Dendritic cell treated with granulocyte-macrophage colony-stimulating factor and Interleukin-4, amounts not matched to agents 40 ng/mL and 50 ng/mL, for 4 days (primary cell): Measurements from ENCODE around the gene MUC5B.
A peak's percentile ranks its signal among the peaks of the same experiment; 100 is the strongest.
"Not testable (repeated sequence)": the region's sequence is repeated elsewhere in the genome, so short reads cannot be mapped to it uniquely, and the experiment has no call there.

Experiments used
- H3K27ac Mint-ChIP-seq: one replicate; pipeline ENCODE4 v1.8.0; 2022; ENCODE audit warnings: mild to moderate bottlenecking, mixed read lengths
- H3K27me3 Mint-ChIP-seq: one replicate; pipeline ENCODE4 v1.8.0; 2022; ENCODE audit warnings: mild to moderate bottlenecking, mixed read lengths
- H3K36me3 Mint-ChIP-seq: one replicate; pipeline ENCODE4 v1.8.0; 2022; ENCODE audit warnings: low read depth, mixed read lengths
- H3K4me1 Mint-ChIP-seq: one replicate; pipeline ENCODE4 v1.8.0; 2022; ENCODE audit warnings: low read depth, mixed read lengths
- H3K4me3 Mint-ChIP-seq: one replicate; pipeline ENCODE4 v1.8.0; 2022; ENCODE audit warnings: mild to moderate bottlenecking, moderate library complexity, mixed read lengths
- H3K9me3 Mint-ChIP-seq: one replicate; pipeline ENCODE4 v1.8.0; 2022; ENCODE audit warnings: mixed read lengths
- intact Hi-C: fragments of 100-400 bp; cut with micrococcal nuclease; formaldehyde crosslinking; loops from one replicate; pipeline ENCODE4 v1.15.0; 2022

MUC5B gene

GRCh38 chr11:1259076-1259461 is 36.2 kb downstream of the MUC5B start:
- Mint-ChIP-seq H3K9me3 (no peaks in the 10 kb centered on the region), H3K27me3 (no peaks in the 10 kb centered on the region), H3K4me1 (peaks cover 15% of the 10 kb centered on the region), H3K4me3 (no peak overlapping the region), H3K36me3 (no peaks in the 10 kb centered on the region), H3K27ac (no peak overlapping the region)
- intact Hi-C loops = no loop called here

GRCh38 chr11:1259561-1259960 is 36.7 kb downstream of the MUC5B start:
- intact Hi-C loops = no loop called here
- peaks cover 20% of the 10 kb centered on the region for H3K4me1 Mint-ChIP-seq
- no peak overlapping the region for H3K27ac Mint-ChIP-seq
- H3K9me3 Mint-ChIP-seq = peaks cover 2% of the 10 kb centered on the region
- peaks cover 2% of the 10 kb centered on the region for H3K36me3 Mint-ChIP-seq
- H3K27me3 Mint-ChIP-seq = no peaks in the 10 kb centered on the region
- H3K4me3 Mint-ChIP-seq = no peak overlapping the region

- no peak overlapping the region for H3K4me3 Mint-ChIP-seq
- intact Hi-C loops = no loop called here
- peaks cover 22% of the 10 kb centered on the region for H3K4me1 Mint-ChIP-seq
- H3K27ac Mint-ChIP-seq = no peak overlapping the region
- H3K9me3 Mint-ChIP-seq = peaks cover 7% of the 10 kb centered on the region
- H3K27me3 Mint-ChIP-seq = no peaks in the 10 kb centered on the region
- peaks cover 8% of the 10 kb centered on the region for H3K36me3 Mint-ChIP-seq
Observed at GRCh38 chr11:1260023-1260501, 37.2 kb downstream of the MUC5B start.

GRCh38 chr11:1260620-1261019 is 37.8 kb downstream of the MUC5B start:
- Mint-ChIP-seq H3K36me3 (peaks cover 13% of the 10 kb centered on the region), H3K4me3 (no peak overlapping the region), H3K27ac (no peak overlapping the region), H3K27me3 (no peaks in the 10 kb centered on the region), H3K9me3 (peaks cover 12% of the 10 kb centered on the region), H3K4me1 (peaks cover 22% of the 10 kb centered on the region)
- intact Hi-C loops = no loop called here

- H3K27ac Mint-ChIP-seq = peak overlapping the region; percentile 80
- H3K9me3 Mint-ChIP-seq = peaks cover 21% of the 10 kb centered on the region
- H3K27me3 Mint-ChIP-seq = no peaks in the 10 kb centered on the region
- peak overlapping the region; percentile 72 for H3K4me3 Mint-ChIP-seq
- peaks cover 22% of the 10 kb centered on the region for H3K4me1 Mint-ChIP-seq
- peaks cover 20% of the 10 kb centered on the region for H3K36me3 Mint-ChIP-seq
- intact Hi-C loops = no loop called here
Observed at GRCh38 chr11:1261241-1262071, 38.6 kb downstream of the MUC5B start.

GRCh38 chr11:1262172-1263006 is 39.5 kb downstream of the MUC5B start:
- peaks cover 26% of the 10 kb centered on the region for H3K36me3 Mint-ChIP-seq
- H3K9me3 Mint-ChIP-seq = peaks cover 30% of the 10 kb centered on the region
- intact Hi-C loops = no loop called here

GRCh38 chr11:1263010-1263409 is 40.1 kb downstream of the MUC5B start:
- Mint-ChIP-seq H3K36me3 (peaks cover 26% of the 10 kb centered on the region), H3K4me1 (peaks cover 22% of the 10 kb centered on the region), H3K9me3 (peaks cover 33% of the 10 kb centered on the region), H3K27ac (peak overlapping the region; percentile 80), H3K4me3 (peak overlapping the region; percentile 72), H3K27me3 (no peaks in the 10 kb centered on the region)
- intact Hi-C loops = no loop called here

More at GRCh38 chr11:1262172-1263006, 39.5 kb downstream of the MUC5B start:
- peaks cover 22% of the 10 kb centered on the region for H3K4me1 Mint-ChIP-seq
- peak overlapping the region; percentile 72 for H3K4me3 Mint-ChIP-seq
- peak overlapping the region; percentile 80 for H3K27ac Mint-ChIP-seq
- no peaks in the 10 kb centered on the region for H3K27me3 Mint-ChIP-seq

- H3K4me3 Mint-ChIP-seq, H3K27me3 Mint-ChIP-seq, intact Hi-C loops, H3K27ac Mint-ChIP-seq: not testable (repeated sequence)
- H3K4me1 Mint-ChIP-seq = peaks cover 22% of the 10 kb centered on the region
- H3K36me3 Mint-ChIP-seq = peaks cover 26% of the 10 kb centered on the region
- H3K9me3 Mint-ChIP-seq = peaks cover 33% of the 10 kb centered on the region
Observed at GRCh38 chr11:1264444-1264843, 41.6 kb downstream of the MUC5B start.

GRCh38 chr11:1265480-1265879 is 42.6 kb downstream of the MUC5B start:
- peaks cover 26% of the 10 kb centered on the region for H3K36me3 Mint-ChIP-seq
- peaks cover 33% of the 10 kb centered on the region for H3K9me3 Mint-ChIP-seq
- H3K4me3 Mint-ChIP-seq, intact Hi-C loops, H3K27ac Mint-ChIP-seq, H3K27me3 Mint-ChIP-seq: not testable (repeated sequence)
- peaks cover 22% of the 10 kb centered on the region for H3K4me1 Mint-ChIP-seq

GRCh38 chr11:1266976-1267375 is 44.1 kb downstream of the MUC5B start:
- peaks cover 20% of the 10 kb centered on the region for H3K4me1 Mint-ChIP-seq
- intact Hi-C loops = not testable (repeated sequence)

GRCh38 chr11:1267441-1268100 is 44.7 kb downstream of the MUC5B start:
- intact Hi-C loops = no loop called here
- Mint-ChIP-seq H3K27me3 (no peaks in the 10 kb centered on the region), H3K36me3 (peaks cover 29% of the 10 kb centered on the region), H3K27ac (no peak overlapping the region), H3K9me3 (peaks cover 33% of the 10 kb centered on the region), H3K4me1 (peaks cover 14% of the 10 kb centered on the region), H3K4me3 (no peak overlapping the region)

More at GRCh38 chr11:1266976-1267375, 44.1 kb downstream of the MUC5B start:
- not testable (repeated sequence) for H3K27me3 Mint-ChIP-seq, H3K4me3 Mint-ChIP-seq, H3K27ac Mint-ChIP-seq
- H3K9me3 Mint-ChIP-seq = peaks cover 33% of the 10 kb centered on the region
- peaks cover 26% of the 10 kb centered on the region for H3K36me3 Mint-ChIP-seq

- intact Hi-C loops = no loop called here
- H3K4me1 Mint-ChIP-seq = no peaks in the 10 kb centered on the region
- H3K27me3 Mint-ChIP-seq = no peaks in the 10 kb centered on the region
- no peak overlapping the region for H3K27ac Mint-ChIP-seq
- no peak overlapping the region for H3K4me3 Mint-ChIP-seq
- H3K36me3 Mint-ChIP-seq = peaks cover 46% of the 10 kb centered on the region
- H3K9me3 Mint-ChIP-seq = peaks cover 27% of the 10 kb centered on the region
Observed at GRCh38 chr11:1269957-1270356, 47.1 kb downstream of the MUC5B start.

GRCh38 chr11:1270476-1270875 is 47.6 kb downstream of the MUC5B start:
- no peaks in the 10 kb centered on the region for H3K4me1 Mint-ChIP-seq
- no peaks in the 10 kb centered on the region for H3K27me3 Mint-ChIP-seq
- intact Hi-C loops = no loop called here
- no peak overlapping the region for H3K27ac Mint-ChIP-seq
- H3K4me3 Mint-ChIP-seq = no peak overlapping the region
- H3K36me3 Mint-ChIP-seq = peaks cover 46% of the 10 kb centered on the region
- peaks cover 22% of the 10 kb centered on the region for H3K9me3 Mint-ChIP-seq

- Mint-ChIP-seq H3K4me3 (no peak overlapping the region), H3K9me3 (peaks cover 17% of the 10 kb centered on the region), H3K27me3 (no peaks in the 10 kb centered on the region), H3K4me1 (no peaks in the 10 kb centered on the region), H3K27ac (no peak overlapping the region), H3K36me3 (peaks cover 47% of the 10 kb centered on the region)
- intact Hi-C loops = no loop called here
Observed at GRCh38 chr11:1271002-1271401, 48.1 kb downstream of the MUC5B start.
